ENCODE measurements around the gene AGMO. TPM values are rescaled to one million over a fixed set of nuclear protein-coding genes. Genes with fewer than 3 reads are reported as not detected.

Gene AGMO
- total RNA-seq, 1 experiment from 2014 or later: not detected

GRCh38 chr7:15504351-15504750, 57.5 kb downstream of the AGMO start:
- POLR2A ChIA-PET: no interaction called here
- H3K9me3 ChIP-seq (ENCODE audit: control insufficient read depth, insufficient read depth, low read depth, low read length): no peaks in the 10 kb centered on the region

GRCh38 chr7:15503603-15504290, 58.1 kb downstream of the AGMO start:
- ChIA-PET CTCF (no interaction called here), POLR2A (no interaction called here)
- no peaks in the 10 kb centered on the region for H3K27me3 ChIP-seq (ENCODE audit: control insufficient read depth, insufficient read depth, low read length)
- no peak for DNase-seq (ENCODE audit: low read depth, low spot score)
- H3K4me1 ChIP-seq (ENCODE audit: control insufficient read depth, insufficient read depth, low read length): no peaks in the 10 kb centered on the region
- intact Hi-C loops (cut with micrococcal nuclease; ENCODE audit: unreplicated experiment): no loop called here
- H3K9me3 ChIP-seq (ENCODE audit: control insufficient read depth, insufficient read depth, low read depth, low read length): no peaks in the 10 kb centered on the region
- H3K4me3 ChIP-seq (ENCODE audit: low read depth in 2 of 2, low read length in 2 of 2): no peak overlapping the region
- no peak for ATAC-seq
- no peaks in the 10 kb centered on the region for H3K36me3 ChIP-seq (ENCODE audit: control insufficient read depth, insufficient read depth, low read length)
- H3K27ac ChIP-seq (ENCODE audit: low read length): no peak overlapping the region
- BruUV-seq (replicated peaks): no TSS peak
- in situ Hi-C loops (cut with HindIII; ENCODE audit: low pct_unique_long_range_greater_than_20kb, low sequenced_read_pairs): no loop called here
- TF ChIP-seq TCF7L2 (IDR thresholded peaks at IDR 0.05; ENCODE audit: low read depth, low read length) (no peak), POLR2AphosphoS5 (IDR thresholded peaks at IDR 0.05; ENCODE audit: low read depth, low read length) (no peak), SIN3A (IDR thresholded peaks at IDR 0.05; ENCODE audit: borderline replicate concordance, insufficient read depth, low read depth, low read length) (no peak), REST (IDR thresholded peaks at IDR 0.05; ENCODE audit: insufficient read depth in 1 of 2, low read depth in 2 of 2, low read length in 1 of 2) (no peak), CTCF (IDR thresholded peaks at IDR 0.05) (no peak)

More at GRCh38 chr7:15504351-15504750, 57.5 kb downstream of the AGMO start:
- intact Hi-C loops (cut with micrococcal nuclease; ENCODE audit: unreplicated experiment) (no loop called here), in situ Hi-C loops (cut with HindIII; ENCODE audit: low pct_unique_long_range_greater_than_20kb, low sequenced_read_pairs) (no loop called here)
- H3K27me3 ChIP-seq (ENCODE audit: control insufficient read depth, insufficient read depth, low read length): no peaks in the 10 kb centered on the region
- DNase-seq (ENCODE audit: low read depth, low spot score): no peak
- no peak overlapping the region for H3K4me3 ChIP-seq (ENCODE audit: low read depth in 2 of 2, low read length in 2 of 2)
- TF ChIP-seq CTCF (IDR thresholded peaks at IDR 0.05): no peak
- no peak for TF ChIP-seq POLR2AphosphoS5 (IDR thresholded peaks at IDR 0.05; ENCODE audit: low read depth, low read length)
- no peak overlapping the region for H3K27ac ChIP-seq (ENCODE audit: low read length)
- no TSS peak for BruUV-seq (replicated peaks)
- ATAC-seq: no peak
- H3K36me3 ChIP-seq (ENCODE audit: control insufficient read depth, insufficient read depth, low read length): no peaks in the 10 kb centered on the region
- CTCF ChIA-PET: no interaction called here
- no peaks in the 10 kb centered on the region for H3K4me1 ChIP-seq (ENCODE audit: control insufficient read depth, insufficient read depth, low read length)

Measured in Panc1 (cell line).